HepG2 (cell line): ENCODE measurements around the gene KCTD14. TPM values are rescaled to one million over a fixed set of nuclear protein-coding genes. Genes with fewer than 3 reads are reported as not detected.

Experiments used
- FOXM1 ChIP-seq: sonication (generic); formaldehyde crosslinking; IDR thresholded peaks from 2 replicates; pipeline ENCODE4 v1.5.0; 2020; ENCODE audit warnings: missing genetic modification reagents
- GMEB2 ChIP-seq: IDR thresholded peaks from 2 replicates; pipeline ENCODE4 v1.6.1; 2016; ENCODE audit warnings: missing biosample characterization, missing genetic modification reagents, low read depth
- HMGXB4 ChIP-seq, 2 experiments: sonication (generic) in 1 of 2; formaldehyde crosslinking in 1 of 2; IDR thresholded peaks; 2 replicates each; pipeline versions ENCODE4 v1.4.0 to v1.6.1; 2018 to 2020; ENCODE audit warnings: missing genetic modification reagents in 2 of 2, borderline replicate concordance in 1 of 2, low read depth in 1 of 2, mild to moderate bottlenecking in 1 of 2, missing biosample characterization in 1 of 2
- HNRNPUL1 ChIP-seq: fragments of 200-400 bp; formaldehyde crosslinking; IDR thresholded peaks from 2 replicates; pipeline ENCODE4 v1.6.1; 2017; ENCODE audit warnings: low read depth, mild to moderate bottlenecking, low read length, moderate library complexity
- KDM1A ChIP-seq: IDR thresholded peaks from 2 replicates; pipeline ENCODE4 v1.6.1; 2016; ENCODE audit warnings: missing compliant biosample characterization
- NFAT5 ChIP-seq: sonication (generic); formaldehyde crosslinking; IDR thresholded peaks from 2 replicates; pipeline ENCODE4 v1.4.0; 2020; ENCODE audit warnings: missing genetic modification reagents
- TIGD3 ChIP-seq: sonication (generic); formaldehyde crosslinking; IDR thresholded peaks from 2 replicates; pipeline ENCODE4 v1.5.1; 2020; ENCODE audit warnings: mild to moderate bottlenecking, missing genetic modification reagents, borderline replicate concordance
- ZBTB49 ChIP-seq: sonication (generic); formaldehyde crosslinking; IDR thresholded peaks from 2 replicates; pipeline ENCODE4 v1.4.0; 2020; ENCODE audit warnings: missing genetic modification reagents, borderline replicate concordance
- ZNF317 ChIP-seq: sonication (generic); formaldehyde crosslinking; IDR thresholded peaks from 2 replicates; pipeline ENCODE4 v1.5.0; 2020; ENCODE audit warnings: mild to moderate bottlenecking, missing genetic modification reagents
- ZNF33B ChIP-seq: sonication (generic); formaldehyde crosslinking; IDR thresholded peaks from 2 replicates; pipeline ENCODE4 v1.5.1; 2020; ENCODE audit warnings: mild to moderate bottlenecking, missing genetic modification reagents
- ZUFSP ChIP-seq: sonication (generic); formaldehyde crosslinking; IDR thresholded peaks from 2 replicates; pipeline ENCODE4 v1.9.0; 2021; ENCODE audit warnings: missing genetic modification reagents, mild to moderate bottlenecking, borderline replicate concordance
- polyA plus RNA-seq, 8 experiments: library from polyadenylated mRNA; depleted of rRNA in 3 of 8; stranded (reverse) in 7 of 8; unstranded in 1 of 8; fragments of >200 nt; fragmentation: Illumina TruSeq in 4 of 8; extraction: Trizol in 4 of 8; gene quantifications; 2 replicates each; pipeline versions ENCODE4 v1.2.1 to v1.2.3, GENCODE V29; 2011 to 2016; ENCODE audit warnings: low read depth in 4 of 8, missing spikeins in 1 of 8, mixed read lengths in 1 of 8; ENCODE audit not compliant: insufficient read depth in 1 of 8
- total RNA-seq, 5 experiments: library from RNA; depleted of rRNA; stranded (reverse); fragments of >200 nt; fragmentation: Illumina TruSeq; extraction: Trizol; gene quantifications; 2 replicates each; pipeline ENCODE4 v1.2.3, GENCODE V29; 2016; ENCODE audit warnings: low read depth in 1 of 5

Gene KCTD14
- total and polyA plus RNA-seq, 2 of the 13 experiments (the other 11 are each of a cell fraction or from before 2014, with no cell fraction given) = 10.3 to 15.6 TPM

- peak; percentile 67; the same call in 1 of the 2 replicates for TF ChIP-seq ZNF33B (CRISPR knock-in tag)
- TF ChIP-seq HNRNPUL1 = no peak
- TF ChIP-seq KDM1A = no peak
- no peak for TF ChIP-seq ZBTB49 (CRISPR knock-in tag)
- no peak; the same call in none of the 2 replicates for TF ChIP-seq ZNF317 (CRISPR knock-in tag)
- peak; percentile 61 to 81; a peak in 3 of 4 replicates for TF ChIP-seq HMGXB4 (CRISPR knock-in tag; IDR thresholded peaks at IDR 0.05; ENCODE audit: borderline replicate concordance in 1 of 2, low read depth in 1 of 2)
- TF ChIP-seq NFAT5 (CRISPR knock-in tag) = no peak
- TF ChIP-seq FOXM1 = no peak
- no peak for TF ChIP-seq ZUFSP (CRISPR knock-in tag)
- 0 out of 2 replicates have a peak, but pooled peaks have one; percentile 43 for TF ChIP-seq TIGD3 (CRISPR knock-in tag)
- no peak for TF ChIP-seq GMEB2
Observed at GRCh38 chr11:78022397-78023396, at the start of gene KCTD14 (continued).
